Ascending aorta (tissue), 2 donors: ENCODE data around the gene VIPR1. TPM values are rescaled to one million over a fixed set of nuclear protein-coding genes. Genes with fewer than 3 reads are reported as not detected.
"Not testable (repeated sequence)": the region's sequence is repeated elsewhere in the genome, so short reads cannot be mapped to it uniquely, and the experiment has no call there.

ENCODE experiments used
- DNase-seq, 2 donors: peaks; one replicate each; pipeline ENCODE4 v3.0.0-alpha.2; 2019; ENCODE audit warnings: low spot score in 2 of 2
- H3K27ac ChIP-seq, 2 donors: fragments of 200-600 bp; sonication (generic); one replicate each; pipeline ENCODE4 v1.5.1; 2016 to 2017; ENCODE audit warnings: mild to moderate bottlenecking in 1 of 2
- H3K27me3 ChIP-seq: fragments of 200-600 bp; sonication (generic); one replicate; pipeline ENCODE4 v1.5.1; 2017
- H3K36me3 ChIP-seq, 2 donors: fragments of 200-600 bp; sonication (generic); one replicate each; pipeline ENCODE4 v1.5.1; 2016
- H3K4me1 ChIP-seq, 2 donors: fragments of 200-600 bp; sonication (generic); one replicate each; pipeline ENCODE4 v1.5.1; 2016 to 2017; ENCODE audit warnings: mild to moderate bottlenecking in 1 of 2
- H3K4me3 ChIP-seq, 2 donors: fragments of 200-600 bp; sonication (generic); one replicate each; pipeline ENCODE4 v1.5.1; 2016 to 2017; ENCODE audit warnings: mild to moderate bottlenecking in 1 of 2
- H3K9me3 ChIP-seq, 2 donors: fragments of 200-600 bp; sonication (generic); one replicate each; pipeline ENCODE4 v1.5.1; 2016
- CTCF ChIP-seq, 3 experiments: fragments of 200-600 bp in 2 of 3; fragments of 450-650 bp in 1 of 3; sonication (generic) in 2 of 3; IDR thresholded peaks; one replicate each; pipeline ENCODE4 v1.5.1; 2016 to 2019; ENCODE audit warnings: antibody characterized with exemption in 3 of 3, mild to moderate bottlenecking in 1 of 3, moderate library complexity in 1 of 3
- intact Hi-C: fragments of 100-400 bp; cut with DNase I; formaldehyde crosslinking; loops from one replicate; pipeline ENCODE4 v1.15.1; 2023
- total RNA-seq: library from RNA; depleted of rRNA; stranded (reverse); fragments of >200 nt; gene quantifications from one replicate; pipeline ENCODE4 v1.1.0, GENCODE V29; 2016

The VIPR1 gene
- total RNA-seq, 1 donor from 2014 or later = 3.5 TPM

DNA sequence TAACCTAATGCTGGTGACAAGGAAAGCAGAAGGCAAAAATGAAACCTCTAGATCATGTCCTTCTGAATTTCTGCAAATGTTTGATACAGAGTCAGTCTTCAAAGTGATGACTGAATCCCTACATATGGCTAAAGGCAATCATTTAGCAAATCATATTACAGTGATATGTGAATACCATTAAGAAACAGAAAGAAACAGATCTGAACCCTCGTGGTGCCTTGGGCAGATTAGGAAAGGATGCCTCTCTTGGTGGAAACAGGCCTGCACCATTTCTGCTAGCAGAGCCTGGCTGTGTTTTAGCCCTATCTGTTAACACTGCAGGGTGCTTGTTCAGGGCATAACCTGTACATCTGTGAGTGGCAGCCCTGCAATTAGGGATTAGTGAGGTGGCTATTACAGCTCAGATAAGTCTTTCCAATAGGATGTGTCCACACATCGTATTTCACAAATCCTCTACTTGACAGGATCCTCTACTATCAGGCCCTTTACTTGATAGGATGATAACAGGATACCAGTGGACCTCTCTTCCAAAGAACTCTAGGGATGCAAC lies 67.2 kb downstream of the VIPR1 start:
- Histone ChIP-seq H3K27ac (no peak overlapping the region), H3K36me3 (peaks cover 25 to 37% of the 10 kb centered on the region in 2 donors), H3K4me1 (no peaks in the 10 kb centered on the region), H3K9me3 (no peaks in the 10 kb centered on the region), H3K4me3 (no peak overlapping the region), H3K27me3 (no peaks in the 10 kb centered on the region)
- no peak for TF ChIP-seq CTCF (IDR thresholded peaks at IDR 0.05)
- intact Hi-C loops = no loop called here
- no peak for DNase-seq

GRCh38 chr3:42572278-42572677 lies 69.8 kb downstream of the VIPR1 start:
- DNase-seq = no peak
- TF ChIP-seq CTCF (IDR thresholded peaks at IDR 0.05) = peak in 1 of 3 experiments; percentile 37
- intact Hi-C loops = no loop called here

GRCh38 chr3:42575137-42575741 lies 72.8 kb downstream of the VIPR1 start:
- H3K36me3 ChIP-seq = peaks cover 5 to 28% of the 10 kb centered on the region in 2 donors
- no peak overlapping the region for H3K4me3 ChIP-seq
- H3K4me1 ChIP-seq = peaks cover 0 to under 1% of the 10 kb centered on the region in 2 donors
- no peaks in the 10 kb centered on the region for H3K27me3 ChIP-seq
- H3K27ac ChIP-seq = no peak overlapping the region
- no peaks in the 10 kb centered on the region for H3K9me3 ChIP-seq
- intact Hi-C loops = no loop called here
- no peak for DNase-seq
- TF ChIP-seq CTCF (IDR thresholded peaks at IDR 0.05) = no peak

More at GRCh38 chr3:42572278-42572677, 69.8 kb downstream of the VIPR1 start:
- Histone ChIP-seq H3K9me3 (no peaks in the 10 kb centered on the region), H3K27ac (no peak overlapping the region), H3K36me3 (peaks cover 15 to 37% of the 10 kb centered on the region in 2 donors), H3K4me1 (no peaks in the 10 kb centered on the region), H3K27me3 (no peaks in the 10 kb centered on the region), H3K4me3 (no peak overlapping the region)

GRCh38 chr3:42578054-42578453 lies 75.6 kb downstream of the VIPR1 start:
- no peak for DNase-seq
- no peak for TF ChIP-seq CTCF (IDR thresholded peaks at IDR 0.05)
- H3K27me3 ChIP-seq = no peaks in the 10 kb centered on the region
- intact Hi-C loops = no loop called here
- H3K36me3 ChIP-seq = peaks cover 5 to 28% of the 10 kb centered on the region in 2 donors
- H3K9me3 ChIP-seq = no peaks in the 10 kb centered on the region
- no peak overlapping the region for H3K4me3 ChIP-seq
- no peak overlapping the region for H3K27ac ChIP-seq
- peaks cover 0 to 16% of the 10 kb centered on the region in 2 donors for H3K4me1 ChIP-seq

- H3K27me3 ChIP-seq, H3K4me3 ChIP-seq, H3K9me3 ChIP-seq, intact Hi-C loops, H3K27ac ChIP-seq, DNase-seq: not testable (repeated sequence)
- peaks cover 0 to 16% of the 10 kb centered on the region in 2 donors for H3K4me1 ChIP-seq
- H3K36me3 ChIP-seq = peaks cover 0 to 17% of the 10 kb centered on the region in 2 donors
Measured at GRCh38 chr3:42579346-42579745, 76.9 kb downstream of the VIPR1 start.

DNA sequence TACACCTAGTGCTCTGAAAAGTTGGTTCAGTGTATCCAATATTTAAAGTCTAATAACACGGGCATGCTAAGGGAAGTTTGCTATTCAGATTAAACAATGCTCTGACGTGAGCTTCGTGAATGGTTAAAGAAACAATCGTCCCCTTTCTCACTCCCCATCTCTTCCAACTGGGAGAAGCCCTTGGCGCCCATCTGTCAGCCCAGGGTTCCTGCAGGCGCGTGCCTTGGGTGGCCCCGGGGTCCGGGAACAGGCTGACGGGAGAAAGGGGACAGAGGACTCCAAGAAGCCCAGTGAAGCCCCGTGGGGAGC lies 78.9 kb downstream of the VIPR1 start:
- DNase-seq = peak in 1 of 2 donors; percentile 12
- Histone ChIP-seq H3K27me3 (no peaks in the 10 kb centered on the region), H3K4me3 (peak overlapping the region; percentile 86 to 96), H3K4me1 (peaks cover 0 to 16% of the 10 kb centered on the region in 2 donors), H3K36me3 (peaks cover 0 to 8% of the 10 kb centered on the region in 2 donors), H3K27ac (peak overlapping the region; percentile 84 to 90), H3K9me3 (no peaks in the 10 kb centered on the region)
- intact Hi-C loops = loop anchor here (1.0 to 10.0 kb wide), 2 partner anchors 73 to 303 kb away; no protein-coding TSS in a partner anchor
- TF ChIP-seq CTCF (IDR thresholded peaks at IDR 0.05) = no peak
